HG03565 (cell line): ENCODE measurements around the gene ARHGAP19.

Source experiments
- ATAC-seq: cut with Tn5 transposase; IDR thresholded peaks from one replicate; pipeline ENCODE4 v1.9.1; 2021; ENCODE audit warnings: mild to moderate bottlenecking, moderate library complexity; ENCODE audit not compliant: unreplicated experiment

Gene ARHGAP19

GRCh38 chr10:97292097-97292861, at the start of gene ARHGAP19:
Gene ARHGAP19 (minus strand): TSS chr10:97292637. CDS start chr10:97292627, 10 bp downstream.
- ATAC-seq, result peak; percentile 96

GRCh38 chr10:97341416-97341815, 49.0 kb upstream of the ARHGAP19 start:
- no peak for ATAC-seq

- no peak for ATAC-seq
These were observed 45.6 kb upstream of the ARHGAP19 start for GRCh38 chr10:97338041-97338440.

- ATAC-seq, result no peak
These were observed 44.8 kb upstream of the ARHGAP19 start for GRCh38 chr10:97336942-97337831.

- ATAC-seq, result no peak
These were observed 44.0 kb upstream of the ARHGAP19 start for GRCh38 chr10:97336446-97336845.

GRCh38 chr10:97336006-97336405, 43.6 kb upstream of the ARHGAP19 start:
- no peak for ATAC-seq

GRCh38 chr10:97335188-97335619, 42.8 kb upstream of the ARHGAP19 start:
- ATAC-seq, result no peak

- ATAC-seq, result peak; percentile 69
These were observed 42.1 kb upstream of the ARHGAP19 start, which contains the start of gene FRAT2 for GRCh38 chr10:97334370-97335175. Gene FRAT2 (minus strand): TSS chr10:97334729. CDS start chr10:97334572, 157 bp downstream.

- ATAC-seq, result peak; percentile 19
These were observed 41.3 kb upstream of the ARHGAP19 start for GRCh38 chr10:97333601-97334369.

GRCh38 chr10:97333351-97333600, 40.8 kb upstream of the ARHGAP19 start:
- ATAC-seq, result no peak

- ATAC-seq, result no peak
These were observed 40.3 kb upstream of the ARHGAP19 start for GRCh38 chr10:97332591-97333350.

GRCh38 chr10:97331153-97331703, 38.8 kb upstream of the ARHGAP19 start:
- no peak for ATAC-seq

- no peak for ATAC-seq
These were observed 37.3 kb upstream of the ARHGAP19 start for GRCh38 chr10:97329766-97330165.

GRCh38 chr10:97328646-97329453, 36.4 kb upstream of the ARHGAP19 start:
- ATAC-seq, result no peak

GRCh38 chr10:97327348-97328294, 35.2 kb upstream of the ARHGAP19 start:
- no peak for ATAC-seq

- ATAC-seq, result no peak
These were observed 33.3 kb upstream of the ARHGAP19 start for GRCh38 chr10:97325754-97326153.

- ATAC-seq, result no peak
These were observed 31.1 kb upstream of the ARHGAP19 start for GRCh38 chr10:97323501-97323900.
